Left renal cortex interstitium (tissue), 4 donors: ENCODE data around the gene S100A3. TPM values are rescaled to one million over a fixed set of nuclear protein-coding genes. Genes with fewer than 3 reads are reported as not detected.

Experiments
- DNase-seq, 4 donors: peaks; one replicate each; pipeline ENCODE4 v3.0.0-alpha.2; 2013; ENCODE audit warnings: low read depth in 4 of 4, low spot score in 2 of 4, missing footprints in 1 of 4
- polyA plus RNA-seq, 4 donors: library from polyadenylated mRNA; unstranded; fragments of 120-200 nt; gene quantifications; one replicate each; pipeline ENCODE4 v1.2.1, GENCODE V29; 2013; ENCODE audit not compliant: insufficient read length in 4 of 4

S100A3 gene
- polyA plus RNA-seq, 4 donors = 0.46 to 0.52 (median 0.47) TPM; not detected in 1

GRCh38 chr1:153515504-153516394, 33.3 kb downstream of the S100A3 start:
- DNase-seq = no peak

DNA sequence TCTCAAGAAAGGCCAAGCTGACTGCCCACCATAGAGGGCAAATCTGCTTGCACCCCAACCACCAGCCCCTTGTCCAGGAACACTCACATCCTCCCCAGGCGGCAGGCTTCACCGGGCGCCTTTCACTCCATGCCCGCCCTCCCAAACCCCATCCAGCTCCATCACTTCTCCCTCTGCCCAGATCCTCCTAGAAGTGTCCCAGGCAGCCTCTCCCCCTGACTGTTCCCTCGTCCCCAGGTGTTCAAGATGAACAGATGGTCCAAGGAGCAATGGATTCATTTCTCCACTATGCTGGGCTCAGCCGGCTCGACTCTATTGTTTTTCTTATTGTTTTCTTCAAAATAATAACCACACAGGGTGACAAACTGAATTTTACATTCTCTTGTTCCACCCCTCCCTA, 35.4 kb downstream of the S100A3 start:
- DNase-seq = no peak

DNA sequence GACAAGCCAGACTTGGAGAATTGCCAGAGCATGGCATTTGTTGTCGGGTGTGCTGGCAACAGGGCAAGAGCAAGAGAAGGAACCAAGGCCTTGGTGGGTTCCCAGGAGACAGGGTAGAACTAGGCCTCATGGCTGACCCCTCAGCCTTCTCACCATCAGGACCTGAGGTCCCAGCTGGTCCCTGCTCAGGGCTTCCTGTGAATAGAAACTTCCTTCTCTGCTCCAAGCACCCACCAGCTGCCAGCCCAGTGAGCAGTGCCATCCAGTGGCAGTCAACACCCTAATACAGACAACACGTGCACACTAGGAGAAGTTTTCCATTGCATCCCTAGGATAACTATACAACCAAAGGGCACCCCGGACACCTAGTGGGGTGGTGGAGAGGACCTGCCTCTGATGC, 36.0 kb downstream of the S100A3 start:
- DNase-seq = no peak

- DNase-seq = peak in 3 of 4 donors; percentile 46 to 70 (median 65)
Measured at GRCh38 chr1:153510984-153511410, 38.1 kb downstream of the S100A3 start.

GRCh38 chr1:153509729-153510354, 39.2 kb downstream of the S100A3 start:
- DNase-seq = no peak

GRCh38 chr1:153509036-153509435, 40.0 kb downstream of the S100A3 start:
- no peak for DNase-seq

DNA sequence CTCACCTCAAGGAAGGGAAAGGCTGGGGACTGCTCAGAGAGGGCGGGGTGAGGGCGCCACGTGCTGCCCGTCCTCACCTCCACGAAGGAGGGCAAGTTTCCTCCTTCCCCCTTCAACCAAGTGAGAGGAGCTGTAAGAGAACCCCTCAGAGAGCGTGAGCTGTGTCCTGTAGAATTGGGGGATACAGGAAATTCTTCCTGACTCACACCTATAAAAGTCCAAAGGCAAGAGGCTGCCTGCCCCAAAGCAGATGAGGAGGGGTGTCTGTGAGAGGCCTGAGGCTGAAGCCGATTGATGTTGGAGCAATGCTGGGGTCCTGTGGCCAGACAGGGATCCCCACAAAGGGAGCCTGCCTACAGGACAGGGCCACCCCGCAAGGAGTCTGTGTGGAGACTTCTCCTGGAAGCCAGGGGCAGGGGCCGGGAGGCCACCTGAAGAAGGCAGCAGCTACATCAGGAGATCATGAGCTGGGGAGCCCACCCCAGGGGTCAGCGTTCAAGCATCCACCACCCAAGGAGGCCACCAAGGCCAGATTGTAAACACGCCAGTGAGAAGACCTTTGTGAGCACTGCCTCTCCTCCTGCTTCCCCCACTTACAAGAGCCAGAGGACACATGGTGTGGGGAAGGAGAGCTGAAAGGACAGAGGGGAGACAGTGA, 41.0 kb downstream of the S100A3 start:
- DNase-seq = no peak

DNA sequence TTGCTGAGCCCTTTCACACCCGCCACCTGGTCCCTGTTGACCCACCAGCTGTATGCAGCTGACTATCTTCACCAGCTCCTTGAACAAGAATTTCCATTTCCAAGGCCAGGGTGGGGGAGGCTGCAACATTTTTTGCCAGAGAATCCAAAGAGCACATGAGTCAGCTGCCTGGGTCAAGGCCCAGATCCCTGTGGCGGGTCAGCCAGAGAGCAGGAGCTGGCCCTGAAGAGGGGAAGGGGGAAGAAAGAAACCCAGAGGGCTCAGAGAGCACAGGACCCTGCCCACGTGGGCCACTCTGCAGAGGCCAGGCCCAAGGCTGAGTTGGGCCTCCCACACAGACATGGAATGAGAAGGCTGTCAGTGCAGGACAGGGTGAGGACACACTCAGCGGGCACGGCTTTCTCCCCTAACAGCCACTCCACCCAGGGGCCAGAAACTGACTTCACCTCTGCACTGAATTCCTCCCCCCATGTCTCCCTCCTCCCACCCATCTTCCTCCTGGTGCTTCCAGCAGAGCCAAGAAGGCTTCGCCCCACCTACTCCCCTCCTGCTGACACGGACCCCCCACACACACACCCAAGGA, 42.1 kb downstream of the S100A3 start:
- DNase-seq = no peak

DNA sequence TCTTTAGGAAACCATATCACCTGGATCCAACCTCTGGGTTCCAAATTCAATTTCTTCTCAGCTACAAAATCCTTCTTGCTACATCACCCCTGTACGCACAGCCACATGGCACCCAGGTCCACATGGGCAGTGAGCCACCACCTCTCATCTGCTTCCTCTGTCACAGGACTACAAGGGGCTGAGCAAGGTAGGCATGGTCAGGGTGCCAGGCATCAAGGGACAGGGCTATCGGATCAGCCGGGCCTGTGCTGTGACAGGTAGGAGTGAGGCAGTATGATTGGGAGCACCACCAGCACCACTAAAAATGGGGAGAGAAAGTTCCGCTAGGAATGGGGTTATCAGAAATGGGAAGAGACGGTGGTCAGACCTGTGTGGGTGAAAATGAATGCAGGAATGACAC, 42.7 kb downstream of the S100A3 start:
- no peak for DNase-seq

- DNase-seq = no peak
Measured at GRCh38 chr1:153505576-153505975, 43.5 kb downstream of the S100A3 start.

GRCh38 chr1:153503766-153504165, 45.3 kb downstream of the S100A3 start:
- DNase-seq = no peak

DNA sequence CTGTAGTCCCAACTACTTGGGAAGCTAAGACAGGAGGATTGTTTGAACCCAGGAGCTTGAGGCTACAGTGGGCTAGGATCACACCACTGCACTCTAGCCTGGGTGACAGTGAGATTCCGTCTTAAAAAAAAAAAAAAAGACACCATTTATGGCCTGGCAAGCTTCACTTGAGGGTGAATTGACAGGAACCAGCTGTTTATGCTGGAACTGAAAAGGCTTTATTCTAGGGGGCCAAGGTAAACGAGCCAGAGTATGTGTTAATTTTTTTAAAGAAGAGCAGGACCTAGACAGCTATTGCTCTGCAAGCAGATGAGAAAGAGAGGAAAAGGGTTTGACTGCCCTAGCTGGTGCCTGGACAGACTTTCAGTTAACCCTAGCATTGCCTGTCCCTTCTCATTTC, 50.3 kb downstream of the S100A3 start:
- no peak for DNase-seq

Other genes with a start within 250 kb of the S100A3 start
- not detected for gene PGLYRP3, start 236.3 kb downstream of the S100A3 start, polyA plus RNA-seq
- not detected for gene PGLYRP4, start 200.4 kb downstream of the S100A3 start, polyA plus RNA-seq
- 10 to 100 TPM in 3 of 4 donors, 1 to 10 TPM in 1; 7.7 to 25.8 (median 17.0) TPM for gene S100A9, start 191.4 kb downstream of the S100A3 start, polyA plus RNA-seq
- 1 to 10 TPM in 3 of 4 donors, under 1 TPM in 1; 0.35 to 3.9 (median 2.1) TPM for gene S100A12, start 173.6 kb downstream of the S100A3 start, polyA plus RNA-seq
- gene S100A8, start 158.2 kb downstream of the S100A3 start, polyA plus RNA-seq = 10 to 100 TPM in 3 of 4 donors, 1 to 10 TPM in 1; 4.4 to 15.1 (median 12.9) TPM
- not detected for gene S100A7A, start 132.7 kb downstream of the S100A3 start, polyA plus RNA-seq
- under 1 TPM in 3 of 4 donors, not detected in 1; 0.32 to 0.87 (median 0.55) TPM for gene S100A7, start 88.6 kb downstream of the S100A3 start, polyA plus RNA-seq
- gene S100A6, start 13.3 kb downstream of the S100A3 start, polyA plus RNA-seq = 100 to 1,000 TPM; 184 to 308 (median 260) TPM
- 1 to 10 TPM in 2 of 4 donors, under 1 TPM in 2; 0.76 to 1.3 (median 1.1) TPM for gene S100A5, start 8.3 kb downstream of the S100A3 start, polyA plus RNA-seq
- gene S100A4, start 3.5 kb downstream of the S100A3 start, polyA plus RNA-seq = 10 to 100 TPM; 32.3 to 55.5 (median 47.8) TPM
- gene S100A2, start 16.6 kb upstream of the S100A3 start, polyA plus RNA-seq = 1 to 10 TPM; 6.0 to 9.8 (median 8.9) TPM
- gene S100A16, start 63.9 kb upstream of the S100A3 start, polyA plus RNA-seq = 100 to 1,000 TPM in 3 of 4 donors, 10 to 100 TPM in 1; 94.1 to 126 (median 109) TPM
- gene S100A14, start 67.1 kb upstream of the S100A3 start, polyA plus RNA-seq = 10 to 100 TPM; 16.6 to 27.0 (median 22.6) TPM
- 100 to 1,000 TPM; 133 to 184 (median 160) TPM for gene S100A13, start 78.2 kb upstream of the S100A3 start, polyA plus RNA-seq
- gene S100A1, start 79.2 kb upstream of the S100A3 start, polyA plus RNA-seq = 10 to 100 TPM; 20.3 to 36.3 (median 23.9) TPM
- 100 to 1,000 TPM; 116 to 159 (median 133) TPM for gene CHTOP, start 84.8 kb upstream of the S100A3 start, polyA plus RNA-seq
- gene SNAPIN, start 109.4 kb upstream of the S100A3 start, polyA plus RNA-seq = 10 to 100 TPM; 50.0 to 59.6 (median 54.6) TPM
- 100 to 1,000 TPM; 273 to 319 (median 288) TPM for gene ILF2, start 121.7 kb upstream of the S100A3 start, polyA plus RNA-seq
- 10 to 100 TPM; 62.7 to 74.5 (median 71.5) TPM for gene NPR1, start 129.4 kb upstream of the S100A3 start, polyA plus RNA-seq
- 100 to 1,000 TPM in 2 of 4 donors, 10 to 100 TPM in 2; 77.5 to 158 (median 113) TPM for gene INTS3, start 178.8 kb upstream of the S100A3 start, polyA plus RNA-seq
- 10 to 100 TPM; 29.3 to 41.5 (median 36.4) TPM for gene SLC27A3, start 226.1 kb upstream of the S100A3 start, polyA plus RNA-seq